Rectal smooth muscle tissue (tissue), 1 donor: ENCODE data around the gene CNTN4.

Source experiments
- H3K27ac ChIP-seq: one replicate; pipeline ENCODE4 v1.7.0; 2013; ENCODE audit warnings: low read depth, low read length, inconsistent platforms
- H3K27me3 ChIP-seq: one replicate; pipeline ENCODE4 v1.7.0; 2013; ENCODE audit warnings: low read length; ENCODE audit not compliant: control insufficient read depth, insufficient read depth
- H3K36me3 ChIP-seq: one replicate; pipeline ENCODE4 v1.7.0; 2013; ENCODE audit warnings: low read length; ENCODE audit not compliant: control insufficient read depth, insufficient read depth
- H3K4me1 ChIP-seq: one replicate; pipeline ENCODE4 v1.7.0; 2013; ENCODE audit warnings: low read length; ENCODE audit not compliant: control insufficient read depth, insufficient read depth
- H3K4me3 ChIP-seq: one replicate; pipeline ENCODE4 v1.7.0; 2013; ENCODE audit warnings: low read length
- H3K9ac ChIP-seq: one replicate; pipeline ENCODE4 v1.7.0; 2013; ENCODE audit warnings: low read length

The CNTN4 gene

DNA sequence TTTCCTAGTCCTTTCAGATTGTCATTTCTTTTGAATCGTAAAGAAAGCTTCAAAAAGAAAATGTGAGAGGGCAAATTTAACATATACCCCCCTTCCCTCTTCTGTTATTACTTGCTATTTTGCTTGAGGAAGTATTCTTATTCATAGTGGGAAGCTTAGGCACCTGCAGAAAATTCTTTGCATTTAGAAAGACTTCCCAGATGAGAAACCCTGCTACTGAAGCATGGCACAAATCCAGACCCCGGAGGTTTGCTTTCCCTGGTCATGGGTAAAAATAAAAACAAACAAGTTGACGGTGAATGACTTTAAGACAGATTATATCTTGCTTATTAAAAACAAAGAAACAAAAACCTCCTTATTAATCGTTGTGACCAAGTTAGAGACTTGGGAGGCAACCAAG lies 917.6 kb downstream of the CNTN4 start:
- Histone ChIP-seq H3K27ac (no peak overlapping the region), H3K4me1 (no peaks in the 10 kb centered on the region), H3K27me3 (no peaks in the 10 kb centered on the region), H3K9ac (no peak overlapping the region), H3K36me3 (no peaks in the 10 kb centered on the region), H3K4me3 (no peak overlapping the region)

DNA sequence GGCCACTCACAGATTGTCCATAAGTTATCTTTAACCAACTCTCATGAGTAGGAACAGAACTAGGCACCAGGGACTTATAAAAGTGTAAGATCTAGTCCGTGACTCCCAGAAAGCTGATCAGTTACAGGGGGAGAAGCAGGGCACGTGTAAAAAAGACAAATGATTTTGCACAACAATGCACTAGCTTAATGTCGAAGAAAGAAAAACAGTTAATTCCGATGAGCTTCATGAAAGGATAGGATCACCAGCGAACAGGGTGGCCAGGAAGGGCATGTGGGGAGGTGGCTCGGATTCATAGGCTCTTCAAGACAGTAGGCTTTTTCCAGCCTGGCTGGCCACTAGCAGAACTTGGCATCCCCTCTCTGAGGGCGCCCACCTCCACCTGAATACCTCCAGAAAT lies 921.5 kb downstream of the CNTN4 start:
- Histone ChIP-seq H3K27ac (no peak overlapping the region), H3K27me3 (no peaks in the 10 kb centered on the region), H3K4me1 (no peaks in the 10 kb centered on the region), H3K4me3 (no peak overlapping the region), H3K36me3 (no peaks in the 10 kb centered on the region), H3K9ac (no peak overlapping the region)

DNA sequence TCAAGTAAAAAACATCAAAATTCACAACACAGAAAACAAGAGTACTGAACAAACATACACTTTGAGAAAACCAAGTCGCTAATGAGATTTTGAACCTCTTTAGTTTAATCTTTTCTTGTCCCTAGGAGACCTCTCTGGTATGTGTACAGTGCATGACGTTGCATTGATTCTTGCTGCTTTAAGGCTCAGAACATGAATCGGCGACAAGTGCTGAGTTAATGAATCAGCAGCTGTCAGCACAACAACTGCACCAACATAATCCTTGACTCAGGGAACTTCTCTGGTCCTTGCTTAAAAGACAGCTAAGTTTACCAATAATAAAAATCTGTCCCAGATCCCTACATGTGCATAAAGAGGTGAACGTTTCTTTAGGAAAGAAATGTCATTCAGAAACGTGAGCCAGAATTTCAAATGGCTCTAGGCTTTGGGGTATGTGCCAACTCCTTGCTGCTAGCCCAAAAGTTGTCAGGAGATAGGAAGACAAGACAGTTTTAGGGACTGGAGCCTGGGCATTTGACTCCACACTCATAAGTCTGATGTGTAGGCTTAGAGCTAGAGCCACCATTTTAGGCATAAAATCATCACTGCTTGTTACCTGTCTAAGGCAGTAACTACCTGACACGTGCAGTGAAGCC lies 924.6 kb downstream of the CNTN4 start:
- no peaks in the 10 kb centered on the region for H3K36me3 ChIP-seq
- no peaks in the 10 kb centered on the region for H3K4me1 ChIP-seq

DNA sequence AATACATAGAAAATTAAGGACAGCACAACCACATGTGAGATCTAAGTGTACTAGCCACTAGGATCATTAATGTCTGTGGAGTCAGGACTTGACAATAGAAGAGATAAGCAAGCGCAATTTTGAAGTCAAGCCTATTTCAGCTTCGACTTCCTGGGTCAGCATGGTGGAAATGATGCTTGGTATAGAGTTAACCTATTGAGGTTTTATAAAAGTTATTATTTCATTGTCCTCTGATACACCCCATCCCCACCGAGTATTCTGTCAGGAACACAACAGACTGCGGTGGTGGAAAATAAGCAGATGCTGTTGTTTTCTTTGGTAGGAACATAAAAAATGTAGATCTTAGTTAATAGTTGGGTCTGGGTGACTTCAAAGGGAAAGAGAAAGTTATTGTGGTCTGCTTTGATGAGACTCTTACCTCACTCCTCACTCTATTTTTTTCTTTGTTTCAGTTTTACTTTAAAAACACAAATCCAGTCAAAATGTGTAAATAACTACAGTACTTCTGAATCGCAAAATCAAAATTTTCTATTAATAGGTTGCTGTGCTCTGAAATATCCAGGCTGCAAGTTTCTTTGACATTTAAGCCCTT lies 929.4 kb downstream of the CNTN4 start:
- no peak overlapping the region for H3K27ac ChIP-seq
- H3K27me3 ChIP-seq = no peaks in the 10 kb centered on the region
- no peak overlapping the region for H3K4me3 ChIP-seq
- H3K9ac ChIP-seq = no peak overlapping the region
- H3K36me3 ChIP-seq = no peaks in the 10 kb centered on the region
- no peaks in the 10 kb centered on the region for H3K4me1 ChIP-seq

More for the DNA sequence above, 924.6 kb downstream of the CNTN4 start:
- Histone ChIP-seq H3K9ac (no peak overlapping the region), H3K4me3 (no peak overlapping the region), H3K27me3 (no peaks in the 10 kb centered on the region), H3K27ac (no peak overlapping the region)

DNA sequence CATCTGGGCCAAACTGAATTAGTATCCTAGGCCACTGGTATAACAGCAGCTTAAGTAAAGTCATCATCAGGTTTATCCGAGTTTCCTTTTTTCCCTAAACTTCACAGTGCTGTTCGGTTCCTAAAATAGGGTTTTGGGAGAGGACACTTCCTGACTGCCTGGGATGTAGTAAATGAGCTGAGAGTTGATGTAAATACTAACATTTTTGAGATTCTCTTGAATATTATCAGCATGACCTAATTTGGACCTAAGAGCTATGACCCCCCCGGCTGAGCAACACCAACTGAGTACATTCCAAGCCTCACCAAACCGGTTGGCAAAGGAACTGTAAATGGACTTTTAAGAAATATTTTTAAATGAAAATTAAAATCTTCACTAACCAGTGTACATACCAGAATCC lies 932.7 kb downstream of the CNTN4 start:
- Histone ChIP-seq H3K4me3 (no peak overlapping the region), H3K27me3 (no peaks in the 10 kb centered on the region), H3K36me3 (no peaks in the 10 kb centered on the region), H3K9ac (no peak overlapping the region), H3K4me1 (no peaks in the 10 kb centered on the region), H3K27ac (no peak overlapping the region)

DNA sequence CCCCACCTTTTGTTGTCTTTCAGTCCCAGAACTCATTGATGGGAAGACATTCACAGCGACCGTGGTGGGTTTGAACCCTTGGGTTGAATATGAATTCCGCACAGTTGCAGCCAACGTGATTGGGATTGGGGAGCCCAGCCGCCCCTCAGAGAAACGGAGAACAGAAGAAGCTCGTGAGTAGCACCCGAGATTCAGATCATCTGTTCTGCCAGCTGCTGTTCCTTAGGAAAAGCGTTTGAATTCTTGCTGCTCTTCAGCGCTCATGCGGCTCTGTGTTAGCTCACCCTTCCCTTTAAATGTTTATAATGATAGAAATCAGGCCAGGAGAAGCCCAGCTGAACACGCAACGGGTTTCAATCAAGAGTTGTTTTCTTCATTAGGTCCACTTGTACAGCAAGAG lies 938.5 kb downstream of the CNTN4 start:
- Histone ChIP-seq H3K4me1 (no peaks in the 10 kb centered on the region), H3K4me3 (no peak overlapping the region), H3K36me3 (no peaks in the 10 kb centered on the region), H3K27ac (no peak overlapping the region), H3K9ac (no peak overlapping the region), H3K27me3 (no peaks in the 10 kb centered on the region)

DNA sequence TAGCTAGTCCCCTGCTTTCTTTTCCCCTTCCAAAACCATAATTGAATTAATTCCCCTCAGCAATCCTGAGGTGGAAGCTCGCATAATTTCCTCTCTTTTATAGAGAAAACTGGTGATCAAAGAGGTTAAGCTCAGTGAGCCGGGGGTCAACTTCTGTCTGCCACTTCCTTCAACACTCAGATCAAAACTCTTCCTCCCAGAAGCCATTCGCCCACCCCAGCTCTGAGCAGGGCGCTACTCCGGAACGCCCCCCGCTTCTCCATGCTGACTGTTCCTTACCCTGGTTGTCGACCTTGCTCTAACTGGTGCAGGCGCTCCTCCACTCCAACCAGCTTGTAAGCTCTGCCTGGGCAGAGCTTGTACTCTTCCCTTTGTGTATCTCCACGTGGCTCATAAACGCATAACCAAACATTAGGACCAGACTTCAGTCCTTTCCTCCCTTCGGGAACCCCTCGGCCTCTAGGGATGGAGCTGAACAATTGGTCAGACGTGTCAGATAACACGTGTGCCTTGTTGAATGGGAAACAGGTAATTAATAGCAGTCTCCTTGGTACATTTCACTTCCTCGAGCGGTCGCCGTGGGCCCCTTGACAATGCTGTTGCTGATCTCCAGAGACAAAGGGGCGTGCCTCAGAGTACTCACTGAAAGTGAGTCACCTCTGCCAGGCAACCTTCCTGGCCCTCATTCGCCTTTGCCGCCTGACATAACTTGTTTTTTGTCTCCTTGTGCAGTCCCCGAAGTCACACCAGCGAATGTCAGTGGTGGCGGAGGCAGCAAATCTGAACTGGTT lies 939.7 kb downstream of the CNTN4 start:
- no peak overlapping the region for H3K9ac ChIP-seq
- no peak overlapping the region for H3K4me3 ChIP-seq
- H3K27me3 ChIP-seq = no peaks in the 10 kb centered on the region
- no peaks in the 10 kb centered on the region for H3K36me3 ChIP-seq
- H3K27ac ChIP-seq = no peak overlapping the region
- no peaks in the 10 kb centered on the region for H3K4me1 ChIP-seq

DNA sequence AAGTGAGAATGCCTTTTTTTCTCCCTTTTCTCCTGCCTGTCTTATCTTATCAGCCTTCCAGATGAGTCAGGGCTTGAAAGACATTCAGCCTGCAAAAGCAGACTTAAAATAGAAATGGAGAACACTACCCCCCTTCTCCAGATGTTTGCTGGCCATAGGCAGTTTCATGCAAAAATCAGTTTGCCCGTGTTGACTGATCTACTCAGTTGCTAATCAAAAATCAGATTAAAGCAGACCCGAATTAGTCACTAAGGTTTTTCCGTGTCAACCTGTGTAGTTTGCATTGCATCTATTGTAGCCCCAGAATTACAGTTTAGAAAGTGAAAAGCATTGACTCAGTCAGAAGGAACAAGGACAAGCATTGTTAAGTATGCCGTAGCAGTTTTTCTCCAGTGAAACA lies 955.3 kb downstream of the CNTN4 start:
- H3K36me3 ChIP-seq = no peaks in the 10 kb centered on the region
- H3K4me3 ChIP-seq = no peak overlapping the region
- no peak overlapping the region for H3K27ac ChIP-seq
- no peaks in the 10 kb centered on the region for H3K4me1 ChIP-seq
- H3K9ac ChIP-seq = no peak overlapping the region
- H3K27me3 ChIP-seq = no peaks in the 10 kb centered on the region

DNA sequence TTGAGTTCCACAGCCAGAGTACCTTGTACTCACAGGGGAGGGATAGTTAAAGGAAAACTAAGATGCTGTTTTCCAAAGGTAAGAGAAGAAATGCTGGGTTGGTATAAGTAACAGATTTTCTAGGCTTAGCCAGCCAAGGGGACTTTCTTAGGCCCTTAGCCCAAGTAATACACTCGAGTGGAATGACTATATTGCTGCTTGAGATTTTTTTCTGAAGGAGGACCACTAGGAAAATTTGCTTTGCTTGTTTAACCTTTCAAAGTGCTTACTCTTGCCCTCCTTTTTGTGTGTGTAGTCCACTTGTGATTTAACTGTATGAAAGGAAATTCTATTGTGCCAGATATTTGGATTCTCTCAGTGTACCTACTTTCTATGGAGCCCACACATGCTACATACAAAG lies 961.0 kb downstream of the CNTN4 start:
- H3K9ac ChIP-seq = no peak overlapping the region
- H3K27ac ChIP-seq = no peak overlapping the region
- H3K27me3 ChIP-seq = no peaks in the 10 kb centered on the region
- no peaks in the 10 kb centered on the region for H3K36me3 ChIP-seq
- no peak overlapping the region for H3K4me3 ChIP-seq
- no peaks in the 10 kb centered on the region for H3K4me1 ChIP-seq

DNA sequence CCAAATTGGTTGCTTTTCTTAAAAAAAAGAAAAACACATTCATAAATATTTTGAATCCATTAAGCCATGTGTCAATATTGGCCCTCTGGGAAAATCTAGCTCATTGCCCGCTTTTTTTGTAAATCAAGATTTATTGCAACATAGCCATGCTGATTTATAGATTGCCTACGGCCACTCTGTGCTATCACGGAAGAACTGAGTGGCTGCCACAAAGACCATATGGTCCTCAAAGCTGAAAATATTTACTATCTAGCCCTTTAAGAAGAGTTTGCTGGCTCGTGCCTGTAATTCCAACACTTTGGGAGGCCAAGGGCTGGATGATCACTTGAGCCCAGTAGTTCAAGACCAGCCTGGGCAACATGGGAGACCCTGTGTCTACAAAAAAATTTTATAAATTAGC lies 965.6 kb downstream of the CNTN4 start:
- H3K4me1 ChIP-seq = no peaks in the 10 kb centered on the region
- H3K27me3 ChIP-seq = no peaks in the 10 kb centered on the region
- no peaks in the 10 kb centered on the region for H3K36me3 ChIP-seq
- no peak overlapping the region for H3K9ac ChIP-seq
- no peak overlapping the region for H3K4me3 ChIP-seq
- H3K27ac ChIP-seq = no peak overlapping the region

DNA sequence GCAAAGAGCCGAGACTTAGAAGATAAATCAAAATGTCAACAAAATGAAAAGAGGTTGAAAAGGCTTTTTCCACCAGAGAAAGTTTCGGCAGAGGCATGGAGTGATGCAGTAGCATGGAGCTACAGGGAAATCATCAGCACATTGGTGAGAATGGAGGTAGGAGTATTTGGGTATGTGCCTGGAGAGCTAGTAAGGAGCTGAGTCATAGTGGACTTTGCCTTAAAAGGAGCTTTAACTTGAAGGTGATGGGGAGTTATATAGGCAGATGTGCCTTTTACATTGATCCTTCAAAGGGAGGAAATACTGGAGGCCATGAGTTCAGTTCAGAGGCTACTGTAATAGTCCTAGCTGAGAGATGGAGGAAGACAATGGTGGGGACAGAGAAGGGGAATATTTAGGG lies 967.2 kb downstream of the CNTN4 start:
- Histone ChIP-seq H3K9ac (no peak overlapping the region), H3K27me3 (no peaks in the 10 kb centered on the region), H3K4me3 (no peak overlapping the region), H3K4me1 (no peaks in the 10 kb centered on the region), H3K36me3 (no peaks in the 10 kb centered on the region), H3K27ac (no peak overlapping the region)

DNA sequence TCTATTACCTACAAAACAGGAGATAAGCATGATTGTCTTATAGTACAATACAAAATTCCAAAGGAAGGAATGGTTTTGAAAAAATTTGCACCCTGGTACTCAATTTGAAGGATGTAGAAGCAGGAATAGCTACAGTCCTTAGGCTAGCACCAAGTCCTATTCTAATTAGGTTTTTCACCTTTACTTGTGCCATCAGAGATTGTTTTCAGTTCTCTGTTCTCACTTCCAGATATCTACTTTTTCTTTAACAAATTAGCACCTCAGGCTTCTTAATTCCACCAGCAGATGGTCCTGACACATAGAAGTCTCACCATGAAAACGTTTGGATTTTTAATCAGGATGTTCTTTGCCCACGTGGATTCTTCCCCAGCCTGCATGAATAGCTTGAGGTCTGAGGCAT lies 967.7 kb downstream of the CNTN4 start:
- H3K27ac ChIP-seq = no peak overlapping the region
- no peaks in the 10 kb centered on the region for H3K27me3 ChIP-seq
- no peaks in the 10 kb centered on the region for H3K36me3 ChIP-seq
- no peak overlapping the region for H3K4me3 ChIP-seq
- no peaks in the 10 kb centered on the region for H3K4me1 ChIP-seq
- no peak overlapping the region for H3K9ac ChIP-seq

DNA sequence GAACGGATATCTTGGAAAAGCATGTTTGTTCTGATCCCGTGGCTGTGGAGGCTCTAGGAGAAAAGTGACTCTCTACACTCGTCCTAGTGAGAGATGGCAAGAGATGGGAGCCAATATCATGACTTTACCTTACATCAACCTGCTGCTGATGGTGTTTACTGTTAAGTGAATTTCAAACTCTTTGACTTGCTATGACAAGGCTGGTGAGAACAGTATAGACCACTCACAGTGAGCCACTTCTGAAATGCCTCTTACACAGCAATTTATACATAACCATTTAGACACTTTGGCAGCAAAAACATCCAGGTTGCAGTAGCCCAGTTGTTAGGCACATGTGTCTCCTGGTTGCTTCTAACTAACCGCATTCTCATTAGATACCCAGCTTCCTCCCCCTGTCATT lies 968.2 kb downstream of the CNTN4 start:
- Histone ChIP-seq H3K27me3 (no peaks in the 10 kb centered on the region), H3K9ac (no peak overlapping the region), H3K27ac (no peak overlapping the region), H3K4me3 (no peak overlapping the region), H3K4me1 (no peaks in the 10 kb centered on the region), H3K36me3 (no peaks in the 10 kb centered on the region)
